Mammary epithelial cell (primary cell): Measurements from ENCODE around the gene ACAD8.

ENCODE experiments used
- CTCF ChIP-seq, 2 donors: IDR thresholded peaks in 1 of 2; conservative IDR thresholded peaks in 1 of 2; 2 replicates each; pipeline ENCODE4 v1.5.1; 2011 to 2012; ENCODE audit warnings: inconsistent platforms in 2 of 2, low read length in 2 of 2, mild to moderate bottlenecking in 2 of 2, control low read depth in 1 of 2, low read depth in 1 of 2; ENCODE audit not compliant: insufficient read depth in 1 of 2; ENCODE audit errors: extremely low read depth in 1 of 2
- EZH2 ChIP-seq: IDR thresholded peaks from 2 replicates; pipeline ENCODE4 v1.6.1; 2012; ENCODE audit warnings: low read length, inconsistent platforms, borderline replicate concordance

DNA sequence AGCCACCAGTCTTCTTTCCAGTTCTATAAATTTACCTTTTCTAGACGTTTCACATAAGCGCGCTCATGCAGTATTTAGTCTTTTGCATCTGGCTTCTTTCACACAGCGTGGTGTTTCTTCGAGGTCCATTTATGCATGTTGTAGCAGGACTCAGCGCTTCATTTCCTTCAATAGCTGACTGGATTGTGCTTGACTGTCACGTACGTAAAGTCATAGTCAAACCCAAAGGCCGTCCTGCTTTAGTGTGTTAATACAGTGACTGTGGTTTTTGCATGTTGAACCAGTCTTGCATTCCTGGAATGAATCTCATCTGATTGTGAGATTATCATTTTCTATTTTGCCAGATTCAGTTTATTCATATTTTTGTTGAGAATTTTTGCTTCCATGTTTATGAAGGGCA, 41.3 kb downstream of the ACAD8 start:
- TF ChIP-seq CTCF (conservative IDR thresholded peaks at IDR 0.05 in 1 of 2, IDR thresholded peaks at IDR 0.05 in 1 of 2; ENCODE audit: extremely low read depth in 1 of 2, insufficient read depth in 1 of 2, low read depth in 1 of 2, low read length in 2 of 2) (no peak), EZH2 (no peak)
